Naive thymus-derived CD4-positive, alpha-beta T cell (primary cell): ENCODE results near the gene RPL35A. TPM values are rescaled to one million over a fixed set of nuclear protein-coding genes. Genes with fewer than 3 reads are reported as not detected.

Experiments
- polyA plus RNA-seq, 2 donors: library from polyadenylated mRNA; unstranded; fragments of 300-500 nt; fragmentation: Illumina TruSeq; gene quantifications; one replicate each; pipeline ENCODE4 v1.2.3, GENCODE V29; 2021
- total RNA-seq, 6 experiments: library from RNA in 5 of 6; stranded (reverse) in 5 of 6; gene quantifications; 1 replicate in 5 of 6; 2 replicates in 1 of 6; pipeline ENCODE4 v1.2.3 and lab custom pipeline; 2021 to 2026

RPL35A gene
- total and polyA plus RNA-seq, 7 experiments from 2014 or later = 1,070 to 2,760 (median 1,979) TPM

Other genes starting within 250 kb of the RPL35A start
- 10 to 100 TPM; 43.3 to 61.7 (median 52.9) TPM for gene RUBCN, start 213.3 kb upstream of the RPL35A start, total RNA-seq
- 10 to 100 TPM; 23.2 to 40.2 TPM for gene RUBCN, start 213.3 kb upstream of the RPL35A start, polyA plus RNA-seq
- 10 to 100 TPM; 45.6 to 63.4 (median 58.0) TPM for gene FYTTD1, start 200.3 kb upstream of the RPL35A start, total RNA-seq
- gene FYTTD1, start 200.3 kb upstream of the RPL35A start, polyA plus RNA-seq = 100 to 1,000 TPM in 1 of 2 donors, 10 to 100 TPM in 1; 81.0 to 102 TPM
- gene LRCH3, start 158.9 kb upstream of the RPL35A start, total RNA-seq = 10 to 100 TPM; 43.5 to 75.5 (median 68.5) TPM
- 10 to 100 TPM; 13.5 to 35.2 TPM for gene LRCH3, start 158.9 kb upstream of the RPL35A start, polyA plus RNA-seq
- gene LMLN, start 10.0 kb downstream of the RPL35A start, total RNA-seq = 10 to 100 TPM in 1 of 5 experiments, 1 to 10 TPM in 4; 4.2 to 10.9 (median 6.8) TPM
- gene LMLN, start 10.0 kb downstream of the RPL35A start, polyA plus RNA-seq = 1 to 10 TPM; 1.5 to 2.5 TPM